ENCODE results near the gene SLC39A3. TPM values are rescaled to one million over a fixed set of nuclear protein-coding genes. Genes with fewer than 3 reads are reported as not detected.

The SLC39A3 gene
- total RNA-seq, 1 experiment from 2014 or later, result 32.4 TPM

DNA sequence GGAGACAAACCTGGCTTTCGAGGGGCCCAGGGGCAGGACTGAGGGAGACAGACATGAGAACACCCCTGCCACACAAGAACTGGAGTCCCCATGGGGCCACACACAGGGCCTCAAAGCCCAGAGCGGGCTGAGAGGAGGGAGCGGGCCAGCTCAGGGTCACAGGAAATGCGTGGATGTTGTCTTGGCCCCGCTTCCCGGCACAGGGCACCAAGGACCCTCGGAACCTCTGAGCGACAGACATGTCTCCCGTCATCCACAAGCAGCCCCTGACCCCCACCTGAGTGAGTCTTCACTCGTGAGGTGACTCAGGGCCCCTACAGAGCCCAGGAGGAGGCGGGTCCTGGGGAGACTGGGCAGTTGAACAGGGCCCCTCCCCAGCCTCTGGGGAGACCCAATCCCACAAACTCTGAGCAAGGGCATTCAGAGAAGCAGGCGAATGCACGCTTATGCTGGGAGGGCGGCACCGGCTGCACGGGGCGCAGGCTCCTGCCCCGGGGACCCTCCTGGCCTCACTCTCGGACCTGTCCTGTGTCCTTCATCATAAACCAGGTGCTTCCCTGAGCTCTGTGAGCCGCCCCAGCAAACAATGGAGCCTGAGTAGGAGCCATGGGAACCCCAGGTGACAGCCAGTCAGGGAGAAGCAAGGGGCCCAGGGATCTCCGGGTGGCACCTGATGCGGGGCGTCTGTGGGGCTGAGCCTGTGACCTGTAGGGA lies 23.1 kb upstream of the SLC39A3 start:
- Mint-ChIP-seq H3K27me3 (ENCODE audit: low read depth) (no peaks in the 10 kb centered on the region), H3K4me3 (no peak overlapping the region), H3K27ac (peak overlapping the region in 1 of 3 experiments; percentile 34; a peak in 1 of 7 replicates), H3K36me3 (ENCODE audit: insufficient read depth in 1 of 3, low read depth in 3 of 3) (peaks cover 18 to 74% (median 68%) of the 10 kb centered on the region in 3 experiments; a peak in 6 of 7 replicates), H3K4me1 (no peaks in the 10 kb centered on the region), H3K9me3 (no peaks in the 10 kb centered on the region)
- Histone ChIP-seq H3K23me2 (ENCODE audit: insufficient read length, low read depth, low read length, poor library complexity, severe bottlenecking) (no peaks in the 10 kb centered on the region), H3K27ac (ENCODE audit: insufficient read length, low read depth, low read length) (no peak overlapping the region), H3K79me2 (ENCODE audit: insufficient read depth, low read length) (no peaks in the 10 kb centered on the region), H2BK5ac (ENCODE audit: insufficient read length, low read length) (no peak overlapping the region), H2AFZ (ENCODE audit: low read length) (no peak overlapping the region), H3K4me1 (ENCODE audit: insufficient read depth, low read length) (no peaks in the 10 kb centered on the region), H3K4me2 (ENCODE audit: insufficient read depth, insufficient read length, low read length) (no peak overlapping the region), H2BK12ac (ENCODE audit: insufficient read length, low read depth, low read length) (no peak overlapping the region), H3K9ac (ENCODE audit: extremely low read depth, insufficient read length, low read length) (no peak overlapping the region), H3K79me1 (ENCODE audit: insufficient read depth, low read depth, low read length, poor library complexity, severe bottlenecking) (no peaks in the 10 kb centered on the region), H3K18ac (ENCODE audit: insufficient read length, low read depth, low read length) (no peak overlapping the region), H4K8ac (replicated peaks; ENCODE audit: insufficient read length, low read depth, low read length) (no peak overlapping the region), H3K9me3 (ENCODE audit: control insufficient read depth, low read depth, low read length) (no peaks in the 10 kb centered on the region), H3K23ac (ENCODE audit: insufficient read length, low read depth, low read length) (no peak overlapping the region), H4K5ac (ENCODE audit: insufficient read length, low read depth, low read length) (no peak overlapping the region), H4K20me1 (ENCODE audit: control insufficient read depth, insufficient read depth, insufficient read length) (no peaks in the 10 kb centered on the region), H3K4ac (ENCODE audit: low read depth, low read length) (no peak overlapping the region), H2AK5ac (ENCODE audit: insufficient read length, low read length) (no peak overlapping the region), H3K27me3 (ENCODE audit: insufficient read depth, low read length) (no peaks in the 10 kb centered on the region), H3T11ph (ENCODE audit: low read length) (no peak overlapping the region), H4K91ac (ENCODE audit: insufficient read length, low read depth, low read length) (no peak overlapping the region), H2BK120ac (ENCODE audit: low read depth, low read length, poor library complexity, severe bottlenecking) (no peak overlapping the region), H3K56ac (ENCODE audit: insufficient read length, low read depth, low read length) (no peak overlapping the region), H3K14ac (ENCODE audit: insufficient read depth, low read length) (no peak overlapping the region; the same call in 1 of the 2 replicates), H2BK20ac (ENCODE audit: low read depth, low read length, poor library complexity, severe bottlenecking) (no peak overlapping the region), H2BK15ac (ENCODE audit: low read depth, low read length) (no peak overlapping the region)
- TF ChIP-seq, protein P1, sequence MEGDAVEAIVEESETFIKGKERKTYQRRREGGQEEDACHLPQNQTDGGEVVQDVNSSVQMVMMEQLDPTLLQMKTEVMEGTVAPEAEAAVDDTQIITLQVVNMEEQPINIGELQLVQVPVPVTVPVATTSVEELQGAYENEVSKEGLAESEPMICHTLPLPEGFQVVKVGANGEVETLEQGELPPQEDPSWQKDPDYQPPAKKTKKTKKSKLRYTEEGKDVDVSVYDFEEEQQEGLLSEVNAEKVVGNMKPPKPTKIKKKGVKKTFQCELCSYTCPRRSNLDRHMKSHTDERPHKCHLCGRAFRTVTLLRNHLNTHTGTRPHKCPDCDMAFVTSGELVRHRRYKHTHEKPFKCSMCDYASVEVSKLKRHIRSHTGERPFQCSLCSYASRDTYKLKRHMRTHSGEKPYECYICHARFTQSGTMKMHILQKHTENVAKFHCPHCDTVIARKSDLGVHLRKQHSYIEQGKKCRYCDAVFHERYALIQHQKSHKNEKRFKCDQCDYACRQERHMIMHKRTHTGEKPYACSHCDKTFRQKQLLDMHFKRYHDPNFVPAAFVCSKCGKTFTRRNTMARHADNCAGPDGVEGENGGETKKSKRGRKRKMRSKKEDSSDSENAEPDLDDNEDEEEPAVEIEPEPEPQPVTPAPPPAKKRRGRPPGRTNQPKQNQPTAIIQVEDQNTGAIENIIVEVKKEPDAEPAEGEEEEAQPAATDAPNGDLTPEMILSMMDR (conservative IDR thresholded peaks at IDR 0.05), result no peak
- DNase-seq, result no peak
- WGBS (ENCODE audit: extremely low coverage, insufficient read length, low lambda C conversion rate), result no CpG with 5 or more reads among the region's 23 CpGs
